IMR-90 (cell line): ENCODE results near the gene GPR153.

Experiments used
- CEBPB ChIP-seq: IDR thresholded peaks from 2 replicates; pipeline ENCODE4 v1.6.1; 2012; ENCODE audit warnings: low read depth, low read length, improper control_type of control experiment
- CHD1 ChIP-seq: IDR thresholded peaks from 2 replicates; pipeline ENCODE4 v1.6.1; 2012; ENCODE audit warnings: low read depth, low read length, improper control_type of control experiment
- CTCF ChIP-seq: conservative IDR thresholded peaks from 2 replicates; pipeline ENCODE4 v1.5.1; 2012; ENCODE audit warnings: mild to moderate bottlenecking, low read depth, low read length, improper control_type of control experiment
- FOS ChIP-seq: fragments of 150-350 bp; IDR thresholded peaks from 2 replicates; pipeline ENCODE4 v1.6.1; 2016; ENCODE audit warnings: low read depth, low read length
- POLR2A ChIP-seq: IDR thresholded peaks from 2 replicates; pipeline ENCODE4 v1.6.1; 2012; ENCODE audit warnings: mild to moderate bottlenecking, low read depth, low read length
- RCOR1 ChIP-seq: IDR thresholded peaks from 2 replicates; pipeline ENCODE4 v1.6.1; 2012; ENCODE audit warnings: mild to moderate bottlenecking, low read length, improper control_type of control experiment; ENCODE audit not compliant: insufficient replicate concordance

- no peak for TF ChIP-seq CTCF
- TF ChIP-seq RCOR1, result no peak
- TF ChIP-seq POLR2A, result no peak
- TF ChIP-seq FOS, result no peak
- no peak for TF ChIP-seq CHD1
- TF ChIP-seq CEBPB, result no peak
These were observed 37.6 kb upstream of the GPR153 start for GRCh38 chr1:6298530-6298929.
